Glomerular visceral epithelial cell (primary cell): Measurements from ENCODE around the gene KIF16B.
"Not testable (repeated sequence)": the region's sequence is repeated elsewhere in the genome, so short reads cannot be mapped to it uniquely, and the experiment has no call there.

Experiments
- DNase-seq: peaks from one replicate; pipeline ENCODE4 v3.0.0-alpha.2; 2016; ENCODE audit errors: extremely low spot score

KIF16B gene

DNA sequence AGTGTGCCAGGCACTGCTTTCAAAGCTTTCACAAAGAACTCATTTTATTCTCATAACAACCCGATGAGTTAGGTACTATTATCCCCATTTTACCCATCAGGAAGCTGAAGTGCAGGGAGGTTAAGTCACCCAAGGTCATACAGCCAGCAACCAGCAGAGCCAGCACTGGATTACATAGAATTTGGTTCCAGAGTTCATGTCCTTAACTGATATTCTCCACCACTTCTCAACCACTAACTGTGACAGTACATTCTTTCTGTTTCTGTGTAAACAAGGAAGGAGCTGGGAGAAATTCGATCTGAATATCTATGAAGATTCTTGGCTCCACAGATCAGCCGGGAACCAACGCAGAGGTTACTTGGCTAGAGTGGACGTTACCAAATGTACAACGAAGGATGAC, 98.0 kb downstream of the KIF16B start:
- DNase-seq: no peak

DNA sequence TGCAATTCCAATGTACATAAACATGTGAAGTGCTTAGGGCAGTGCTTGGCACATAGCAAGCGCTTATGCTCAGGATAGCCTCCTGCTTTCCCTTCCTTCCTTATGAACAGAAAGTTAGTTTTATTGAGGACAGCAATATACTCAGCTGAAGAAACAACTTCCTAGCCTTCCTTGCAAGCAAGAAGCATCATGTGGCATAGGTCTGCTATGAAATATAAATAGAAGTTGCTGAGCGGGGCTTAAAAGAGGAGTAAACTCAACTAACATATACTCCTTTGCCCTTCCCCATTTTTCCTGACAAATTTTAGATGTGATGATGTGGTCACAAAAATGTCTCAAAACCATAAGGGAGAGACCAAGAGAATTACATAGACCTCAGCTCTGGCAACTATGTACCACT, 98.9 kb downstream of the KIF16B start:
- DNase-seq: no peak

DNA sequence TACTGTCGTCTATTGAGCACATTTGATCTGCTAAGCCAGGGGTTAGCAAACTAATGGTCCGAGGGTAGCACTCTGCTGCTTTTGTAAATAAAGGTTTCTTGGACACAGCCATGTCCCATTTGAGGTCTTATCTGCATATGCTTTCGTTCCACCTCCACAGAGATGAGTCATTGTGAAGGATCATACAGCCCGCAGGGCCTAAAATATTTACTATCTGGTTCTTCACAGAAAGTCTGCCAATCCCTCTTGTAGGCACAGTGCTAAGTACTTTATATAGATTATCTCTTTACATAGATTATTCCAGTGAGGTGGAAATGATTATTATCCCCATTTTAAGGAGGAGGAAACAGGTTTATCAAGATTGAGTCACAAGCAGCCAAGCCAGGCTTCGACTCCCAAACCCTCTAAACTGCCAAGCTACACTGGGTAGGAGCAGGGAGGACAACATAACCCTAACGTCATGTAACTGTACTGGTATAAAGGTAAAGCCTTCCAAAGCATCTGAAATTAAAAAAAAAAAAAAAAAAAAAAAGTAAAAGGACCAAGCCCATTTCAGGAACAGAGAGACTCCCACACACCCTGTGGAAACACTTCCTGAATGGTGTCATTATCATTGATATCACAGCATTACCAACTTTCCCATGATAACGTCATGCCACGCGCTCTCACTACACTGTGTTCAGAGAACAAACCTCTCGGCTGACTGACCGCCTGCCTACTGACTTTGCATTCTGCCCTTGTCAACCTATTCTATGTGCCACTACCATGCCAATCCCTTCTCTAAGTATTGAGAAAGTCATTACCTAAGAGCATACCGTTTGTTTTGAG, 101.0 kb downstream of the KIF16B start:
- DNase-seq: no peak

DNA sequence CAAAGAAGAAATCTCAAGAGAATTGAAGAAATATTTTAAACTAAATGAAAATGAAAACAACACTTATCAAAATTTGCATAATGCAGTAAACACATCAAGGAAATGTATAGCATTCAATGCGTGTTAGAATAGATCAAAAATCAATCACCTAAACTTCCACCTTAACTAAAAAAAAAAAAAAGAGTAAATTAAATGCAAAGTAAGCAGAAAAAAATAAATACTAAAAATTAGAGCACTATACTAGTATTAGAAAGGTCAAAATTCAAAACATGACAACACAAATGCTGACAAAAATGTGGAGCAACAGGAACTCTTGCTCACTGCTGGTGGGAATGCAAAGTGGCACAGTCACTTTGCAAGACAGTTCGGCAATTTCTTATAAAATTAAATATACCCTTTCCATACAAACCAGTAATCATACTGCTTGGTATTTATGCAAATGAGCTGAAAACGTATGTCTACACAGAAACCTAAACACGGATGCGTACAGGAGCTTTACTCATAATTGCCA, 103.8 kb downstream of the KIF16B start:
- DNase-seq: no peak

DNA sequence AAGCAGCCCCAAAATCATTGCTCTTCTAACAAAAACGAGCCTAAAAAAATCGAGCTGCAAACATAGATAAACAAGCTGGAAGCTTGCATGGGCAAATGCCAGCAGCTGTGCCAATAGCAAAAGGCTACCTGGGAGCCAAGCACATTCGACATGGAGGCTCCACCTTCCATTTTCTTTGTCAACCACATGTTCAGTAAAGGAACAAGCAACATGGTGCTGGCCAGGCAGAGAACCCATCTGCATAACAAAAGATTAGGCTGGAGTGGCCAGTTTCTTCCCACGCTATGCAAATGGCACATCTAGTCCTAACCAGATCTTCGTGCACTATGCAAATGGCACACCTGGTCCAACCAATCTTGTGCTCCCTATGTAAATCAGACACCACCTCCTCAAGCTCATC, 110.5 kb downstream of the KIF16B start:
- DNase-seq: no peak

DNA sequence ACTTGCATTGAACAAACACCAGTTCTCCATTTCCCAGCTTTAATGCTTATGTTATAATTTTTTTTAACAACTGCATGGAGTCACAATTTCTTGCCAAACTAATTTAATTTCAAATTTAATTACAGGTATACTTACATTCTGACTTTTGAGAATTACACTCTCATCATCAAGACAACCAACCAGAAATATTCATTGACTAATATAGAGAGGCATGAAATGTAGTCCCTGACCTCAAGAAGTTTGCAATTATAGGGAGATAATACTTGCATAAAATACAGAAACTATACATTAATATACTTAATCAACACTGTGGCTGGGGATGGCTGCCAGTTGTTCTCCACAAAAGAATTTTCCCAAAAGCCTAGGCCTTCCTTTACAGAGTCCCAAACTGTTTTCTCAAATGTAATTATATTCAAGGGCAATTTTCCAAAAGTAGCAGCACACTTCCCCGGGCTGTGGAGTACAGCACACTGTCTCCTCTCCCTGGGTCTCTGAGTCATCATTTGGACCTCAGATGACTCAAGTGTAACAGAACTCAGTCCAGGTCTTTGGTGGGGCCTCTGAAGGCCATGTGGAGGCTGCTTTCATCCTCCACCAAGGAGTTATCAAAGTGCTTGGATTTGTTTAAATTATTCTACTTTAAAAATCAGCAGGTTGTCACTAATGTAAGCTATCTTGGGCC, 114.1 kb downstream of the KIF16B start:
- DNase-seq: peak; percentile 66

DNA sequence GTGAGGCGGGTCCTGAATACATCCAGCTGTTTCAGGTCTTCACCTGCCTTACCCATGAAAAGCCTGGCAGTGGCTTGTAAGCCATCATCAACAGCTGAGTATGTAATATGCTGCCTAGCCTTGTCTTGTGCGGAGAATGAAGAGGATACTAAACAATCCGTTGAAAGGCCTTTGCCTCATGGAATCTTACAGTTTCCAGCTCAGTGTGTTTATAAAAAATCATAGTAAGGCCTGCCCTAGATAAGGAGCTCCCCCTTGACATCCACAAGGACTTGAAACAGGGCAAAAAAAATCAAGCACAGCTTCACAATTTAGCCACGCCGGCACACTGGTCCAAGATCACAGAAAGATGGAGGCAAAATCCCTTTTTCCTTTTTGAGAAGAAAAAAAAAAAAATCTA, 115.7 kb downstream of the KIF16B start:
- no peak for DNase-seq

DNA sequence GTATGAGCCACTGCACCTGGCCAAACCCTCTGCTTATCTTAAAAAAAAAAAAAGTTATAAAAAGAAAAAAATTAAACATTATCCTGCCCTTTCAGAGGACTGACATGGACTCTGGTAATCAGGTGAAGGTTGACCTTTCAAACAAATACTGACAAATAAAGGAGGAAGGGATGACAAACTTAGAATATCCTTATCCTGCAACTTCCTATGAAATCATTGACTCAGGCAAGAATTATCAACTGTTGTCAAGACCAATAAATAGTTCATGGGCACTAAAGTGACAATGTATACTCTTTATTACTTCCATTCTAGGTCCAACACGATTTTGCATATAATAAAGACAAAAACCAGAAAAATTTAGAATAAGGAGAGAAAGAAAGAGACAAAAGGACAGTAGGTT, 117.9 kb downstream of the KIF16B start:
- no peak for DNase-seq

DNA sequence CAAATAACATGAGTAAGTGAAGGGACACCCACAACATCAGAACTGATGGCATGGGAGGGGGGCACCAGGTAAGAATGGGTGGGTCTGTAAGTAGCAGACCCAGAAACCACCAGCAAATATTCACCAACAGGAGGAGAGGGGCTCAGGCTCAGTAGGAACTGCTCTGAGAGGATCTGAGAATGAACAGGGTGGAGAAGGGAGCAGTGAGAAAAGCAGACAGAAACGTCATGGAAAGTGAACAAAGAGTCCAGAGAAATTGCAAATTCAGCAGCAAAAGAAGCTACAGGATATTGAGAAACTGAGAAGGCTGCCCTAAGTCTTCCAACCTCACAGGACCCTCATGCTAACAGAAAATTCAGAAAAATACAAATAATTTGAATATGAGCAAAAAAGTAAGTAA, 121.3 kb downstream of the KIF16B start:
- DNase-seq: no peak

DNA sequence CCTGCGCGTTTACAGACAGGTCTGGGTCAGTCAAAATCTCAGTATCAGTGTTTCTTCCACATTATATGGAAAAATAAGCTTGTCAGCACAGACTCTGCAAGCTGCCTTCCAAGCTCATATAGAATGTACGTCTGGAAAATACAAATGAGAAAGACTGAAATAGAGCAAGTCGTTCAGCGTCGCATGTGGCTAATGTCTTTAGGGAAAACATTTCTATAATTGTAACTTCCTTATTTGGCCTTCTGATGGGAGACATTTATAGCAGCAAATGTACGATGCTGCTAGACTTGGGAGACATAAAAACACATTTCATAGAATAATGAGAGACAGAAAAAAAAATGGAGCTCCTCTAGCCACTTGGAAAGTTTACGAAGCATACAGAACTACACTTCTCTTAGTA, 122.2 kb downstream of the KIF16B start:
- no peak for DNase-seq

DNA sequence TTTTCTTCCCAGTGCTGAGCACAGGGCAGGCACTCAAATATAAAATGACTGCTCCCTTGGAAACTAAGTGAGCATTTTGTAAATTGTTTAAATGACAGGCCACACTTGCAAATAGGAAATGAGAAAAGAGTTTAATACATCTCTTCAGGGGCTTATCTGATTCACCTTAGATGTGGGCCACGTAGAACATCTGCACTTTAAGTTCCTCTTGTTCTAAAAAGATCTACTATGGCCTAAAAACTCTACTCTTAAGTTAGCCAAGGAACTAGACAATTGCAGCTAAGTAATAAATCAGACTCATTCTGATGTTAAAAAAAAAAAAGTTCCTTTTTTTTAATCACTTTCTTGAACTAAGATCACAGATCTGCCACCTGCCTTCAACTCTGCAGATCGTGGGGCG, 126.3 kb downstream of the KIF16B start:
- DNase-seq: no peak

DNA sequence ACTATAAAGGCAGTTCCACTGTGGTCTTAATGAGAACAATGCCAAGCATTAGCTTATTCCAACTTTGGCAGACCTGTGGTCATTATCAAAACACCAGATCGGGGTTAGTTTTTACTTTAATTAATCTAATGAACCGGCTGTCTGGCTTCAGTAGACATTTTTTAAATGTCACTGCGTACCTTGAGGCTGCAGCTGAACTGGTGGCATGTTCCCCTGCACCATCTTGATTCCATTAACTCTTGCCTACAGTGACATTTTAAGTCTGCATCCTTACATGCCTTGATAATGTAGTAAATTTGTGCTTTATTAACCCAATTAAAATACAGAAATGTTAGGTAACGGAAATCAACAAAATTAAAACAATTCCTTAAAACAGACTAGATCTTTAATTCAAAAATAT, 127.0 kb downstream of the KIF16B start:
- DNase-seq: no peak

DNA sequence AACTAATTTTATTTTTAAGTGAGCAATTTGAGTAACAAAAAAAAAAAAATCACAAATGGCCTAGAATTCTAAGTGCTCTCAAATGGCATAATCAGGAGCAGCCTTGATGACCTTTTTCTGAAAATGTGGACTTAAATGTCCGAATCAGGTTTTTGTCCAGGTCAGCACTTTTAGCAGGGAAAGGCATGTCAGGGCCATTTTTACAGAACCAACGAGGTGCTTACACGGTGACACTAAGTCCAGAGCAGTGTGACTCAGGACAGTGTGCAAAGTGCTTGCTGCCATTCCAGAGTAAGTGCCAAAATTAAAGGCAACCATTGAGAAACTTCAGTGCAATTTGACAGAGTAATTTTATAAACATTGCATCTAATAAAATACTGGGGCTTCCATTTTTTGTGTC, 127.8 kb downstream of the KIF16B start:
- no peak for DNase-seq

DNA sequence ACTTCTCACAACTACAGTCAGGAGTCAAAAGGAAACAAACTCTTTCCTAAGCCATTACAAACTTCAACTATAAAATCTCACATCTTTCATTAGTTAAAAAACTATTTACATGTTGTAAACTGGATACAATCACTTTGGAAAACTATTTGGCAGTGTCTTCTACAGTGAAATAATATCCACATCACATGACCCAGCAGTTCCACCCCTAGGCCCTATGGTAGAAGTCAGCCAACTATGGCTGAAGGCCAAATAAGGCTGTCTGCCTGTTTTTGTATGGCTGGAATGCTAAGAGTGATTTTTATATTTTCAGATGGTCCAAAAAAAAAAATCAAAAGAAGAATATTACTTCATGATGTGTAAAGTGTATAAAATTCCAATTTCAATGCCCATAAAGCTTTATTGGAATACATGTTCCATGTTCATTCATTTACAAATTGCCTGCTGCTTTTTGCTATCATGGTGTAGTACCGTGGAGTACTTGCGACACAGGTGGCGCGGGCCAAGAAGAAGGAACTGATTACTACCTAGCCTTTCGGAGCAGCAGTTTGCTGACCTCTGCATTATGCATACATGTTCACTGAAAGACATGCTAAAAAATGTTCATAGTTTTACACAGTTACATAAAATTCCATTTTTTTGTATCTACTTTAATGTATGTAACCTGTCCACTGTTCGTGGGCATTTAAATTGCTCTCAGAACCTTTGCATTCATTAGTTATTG, 129.0 kb downstream of the KIF16B start:
- DNase-seq: no peak

DNA sequence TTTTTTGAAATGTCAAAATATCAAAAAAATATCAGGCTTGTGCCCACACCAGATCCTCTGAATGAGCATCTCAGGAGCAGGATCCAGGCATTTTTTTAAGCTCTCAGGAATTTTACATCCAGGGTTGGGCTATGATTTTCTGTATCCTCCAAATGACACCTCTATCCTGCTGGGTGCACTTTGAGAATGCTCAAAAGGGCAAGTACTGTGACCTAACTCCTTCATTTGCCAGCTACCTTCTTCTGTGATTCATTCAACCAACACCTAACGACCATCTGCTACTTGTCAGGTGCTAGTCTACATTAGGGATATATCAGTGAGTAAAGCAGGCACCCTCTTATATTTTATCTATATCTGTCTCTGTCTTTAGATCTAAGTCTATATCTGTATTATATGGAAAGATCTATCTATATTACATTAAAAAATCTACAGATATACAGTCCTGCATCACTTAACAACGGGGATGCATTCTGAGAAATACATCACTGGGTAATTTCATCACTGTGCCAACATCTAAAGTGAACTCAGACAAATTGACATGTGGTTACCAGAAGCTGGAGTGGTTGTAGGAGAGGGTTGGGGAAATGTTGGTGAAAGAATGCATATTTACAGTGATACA, 131.6 kb downstream of the KIF16B start:
- no peak for DNase-seq

DNA sequence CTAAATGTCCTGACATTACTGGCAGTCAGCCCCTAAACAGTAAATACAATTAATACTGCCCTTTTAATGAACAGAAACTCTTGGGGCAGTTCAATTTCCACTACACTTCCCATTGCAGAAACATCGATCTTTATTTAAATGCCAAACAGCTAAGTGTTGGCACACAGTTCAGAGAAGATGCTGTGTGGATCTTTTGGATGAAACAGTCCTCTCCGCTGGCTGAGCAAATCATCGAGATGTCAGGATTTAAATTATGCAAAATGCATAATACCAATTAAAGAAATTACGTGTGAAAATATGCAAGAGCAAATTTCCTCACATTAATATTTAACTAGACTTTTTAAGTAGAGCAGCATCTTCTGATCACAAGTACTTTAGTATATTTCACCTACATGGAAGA, 132.6 kb downstream of the KIF16B start:
- DNase-seq: no peak

DNA sequence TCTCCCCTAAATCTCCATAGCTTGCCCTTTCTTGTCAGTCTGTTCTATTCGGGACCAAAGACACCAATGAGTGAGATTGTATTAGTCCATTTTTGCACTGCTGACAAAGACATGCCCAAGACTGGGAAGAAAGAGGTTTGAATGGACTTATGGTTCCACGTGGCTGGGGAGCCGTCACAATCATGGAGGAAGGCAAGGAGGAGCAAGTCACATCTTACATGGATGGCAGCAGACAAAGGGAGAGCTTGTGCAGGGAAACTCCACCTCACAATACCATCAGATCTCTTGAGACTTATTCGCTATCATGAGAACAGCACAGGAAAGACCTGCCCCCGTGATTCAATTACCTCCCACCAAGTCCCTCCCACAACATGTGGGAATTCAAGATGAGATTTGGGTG, 133.7 kb downstream of the KIF16B start:
- DNase-seq: not testable (repeated sequence)

DNA sequence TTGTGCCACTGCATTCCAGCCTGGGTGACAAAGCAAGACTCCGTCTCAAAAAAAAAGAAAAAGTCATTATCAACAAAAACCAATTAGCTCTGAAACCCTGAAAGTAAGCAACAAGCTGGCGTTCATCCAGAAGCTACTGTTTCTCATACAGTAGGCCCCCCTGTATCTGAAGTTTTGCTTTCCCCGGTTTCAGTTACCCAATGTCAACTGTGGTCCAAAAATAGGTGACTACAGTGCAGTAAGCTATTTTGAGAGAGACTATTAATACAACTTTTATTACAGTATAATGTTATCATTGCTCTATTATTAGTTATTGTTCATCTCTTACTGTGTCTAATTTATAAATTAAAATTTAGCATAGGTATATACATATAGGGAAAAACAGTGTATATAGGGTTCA, 135.1 kb downstream of the KIF16B start:
- no peak for DNase-seq

DNA sequence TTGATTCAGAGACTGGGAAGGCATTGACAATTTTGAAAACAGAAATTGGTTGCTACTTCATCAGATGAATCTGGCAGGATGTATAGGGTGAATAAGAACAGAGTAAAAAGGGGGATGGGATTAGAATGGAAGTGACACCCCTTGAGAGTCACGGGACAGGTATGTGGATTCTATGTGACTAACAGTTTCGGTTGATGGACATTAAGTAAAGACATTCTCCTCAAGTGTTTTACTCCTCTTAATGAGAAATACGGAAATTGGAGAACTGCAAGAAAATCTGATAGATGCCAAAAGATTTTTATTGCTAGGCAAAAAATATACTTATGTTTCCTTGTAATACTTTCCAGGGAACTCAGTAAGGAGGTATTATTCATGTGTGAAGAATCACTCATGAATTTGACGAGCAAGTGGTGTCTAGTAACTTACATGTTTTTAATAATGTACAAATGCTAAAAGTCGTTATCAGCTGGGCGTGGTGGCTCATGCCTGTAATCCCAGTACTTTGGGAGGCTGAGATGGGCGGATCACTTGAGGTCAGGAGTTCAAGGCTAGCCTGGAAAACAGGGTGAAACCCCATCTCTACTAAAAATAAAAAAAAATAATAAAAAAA, 135.8 kb downstream of the KIF16B start:
- no peak for DNase-seq

DNA sequence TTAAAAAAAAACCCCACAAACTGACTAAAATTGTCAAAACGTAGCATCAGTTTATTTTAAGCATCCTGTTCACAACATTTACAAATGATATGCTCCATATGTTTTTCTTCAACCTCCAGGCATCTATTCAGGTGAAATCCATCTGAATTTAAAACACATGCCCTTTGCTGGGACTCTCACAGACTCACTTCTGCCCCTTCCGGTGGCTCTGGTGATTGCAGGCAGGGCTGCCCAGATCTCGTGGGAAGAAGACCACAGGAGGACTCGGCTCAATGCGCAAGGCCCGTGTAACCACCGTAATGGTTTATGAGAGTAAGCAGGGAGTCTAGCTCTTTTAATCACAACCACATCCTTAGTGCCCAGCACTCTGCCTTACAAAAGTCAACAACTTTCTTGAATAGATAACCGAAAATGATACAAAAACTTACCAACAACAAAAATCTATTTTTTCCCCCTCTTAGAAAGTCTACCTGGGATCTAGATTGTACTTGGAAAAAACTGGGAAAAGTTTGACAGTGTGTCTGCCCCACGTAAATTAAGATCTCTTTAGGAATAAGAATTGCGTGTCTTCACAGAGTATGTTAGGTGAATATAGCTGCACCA, 139.1 kb downstream of the KIF16B start:
- DNase-seq: peak; percentile 9

DNA sequence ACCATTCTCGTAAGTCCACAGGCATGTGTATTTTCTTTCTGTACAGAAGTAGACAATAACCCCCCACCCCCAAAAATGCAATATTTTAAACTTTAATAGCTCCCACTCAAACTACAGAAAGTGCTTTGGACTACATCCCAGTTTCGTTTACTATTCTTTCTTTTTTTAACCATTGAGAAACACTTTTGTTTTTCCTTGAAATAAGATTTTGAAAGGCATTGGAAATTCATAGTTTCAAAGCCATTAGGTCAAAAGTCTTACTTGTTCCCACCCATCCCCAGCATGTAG, 140.0 kb downstream of the KIF16B start:
- DNase-seq: no peak
